ENCODE data around the gene ATF1. TPM values are rescaled to one million over a fixed set of nuclear protein-coding genes. Genes with fewer than 3 reads are reported as not detected.
"Not testable (repeated sequence)": the region's sequence is repeated elsewhere in the genome, so short reads cannot be mapped to it uniquely, and the experiment has no call there.

The ATF1 gene
- total and polyA plus RNA-seq, 4 experiments from 2014 or later = 48.7 to 52.3 (median 51.5) TPM

GRCh38 chr12:50859621-50860310, 95.9 kb downstream of the ATF1 start:
- ChIA-PET POLR2A (ENCODE audit: partially characterized antibody) (no interaction called here), CTCF (ENCODE audit: partially characterized antibody) (interaction anchor here (0.9 to 1.3 kb wide), 2 partner anchors 29 to 34 kb away, joined by 3 to 5 read pairs; no protein-coding TSS in a partner anchor)
- Mint-ChIP-seq H3K36me3 (no peaks in the 10 kb centered on the region), H3K9me3 (peaks cover 0 to 9% (median 2%) of the 10 kb centered on the region in 8 donors), H3K27ac (no peak overlapping the region), H3K4me3 (no peak overlapping the region), H3K4me1 (peaks cover 0 to 2% (median 0%) of the 10 kb centered on the region in 4 donors), H3K27me3 (peaks cover 0 to 3% of the 10 kb centered on the region in 2 donors)
- no peaks in the 10 kb centered on the region for H3K36me3 ChIP-seq (ENCODE audit: insufficient read depth, low read length)
- no peak overlapping the region for H3K27ac ChIP-seq (ENCODE audit: low read depth, low read length)
- DNase-seq = no peak
- H3K4me1 ChIP-seq (ENCODE audit: insufficient read depth, low read length) = no peaks in the 10 kb centered on the region
- no peaks in the 10 kb centered on the region for H3K9me3 ChIP-seq (ENCODE audit: control insufficient read depth in 1 of 2, low read length in 2 of 2)
- H3K27me3 ChIP-seq (ENCODE audit: insufficient read depth, low read length) = no peaks in the 10 kb centered on the region
- intact Hi-C loops (cut with micrococcal nuclease) = no loop called here
- no peak overlapping the region for H3K4me3 ChIP-seq (ENCODE audit: low read length in 2 of 2)

GRCh38 chr12:50862316-50862715, 98.4 kb downstream of the ATF1 start:
- no peak overlapping the region for H3K27ac ChIP-seq (ENCODE audit: low read depth, low read length)
- DNase-seq = no peak
- no peaks in the 10 kb centered on the region for H3K9me3 ChIP-seq (ENCODE audit: control insufficient read depth in 1 of 2, low read length in 2 of 2)
- H3K4me1 Mint-ChIP-seq = peaks cover 0 to 2% (median 0%) of the 10 kb centered on the region in 4 donors
- peaks cover 0 to 15% (median 9%) of the 10 kb centered on the region in 8 donors for H3K9me3 Mint-ChIP-seq
- H3K4me3 Mint-ChIP-seq = no peak overlapping the region
- no peak overlapping the region for H3K4me3 ChIP-seq (ENCODE audit: low read length in 2 of 2)
- no peaks in the 10 kb centered on the region for H3K36me3 ChIP-seq (ENCODE audit: insufficient read depth, low read length)
- peaks cover 2 to 3% of the 10 kb centered on the region in 2 donors for H3K27me3 Mint-ChIP-seq
- no peaks in the 10 kb centered on the region for H3K4me1 ChIP-seq (ENCODE audit: insufficient read depth, low read length)
- H3K27me3 ChIP-seq (ENCODE audit: insufficient read depth, low read length) = no peaks in the 10 kb centered on the region
- H3K27ac Mint-ChIP-seq = no peak overlapping the region
- intact Hi-C loops (cut with micrococcal nuclease) = no loop called here
- POLR2A ChIA-PET (ENCODE audit: partially characterized antibody) = no interaction called here
- H3K36me3 Mint-ChIP-seq = peaks cover 0 to 4% of the 10 kb centered on the region in 2 donors
- CTCF ChIA-PET (ENCODE audit: partially characterized antibody) = interaction anchor here (1.1 kb wide), 1 partner anchor 9 kb away, joined by 3 read pairs; no protein-coding TSS in a partner anchor

DNA sequence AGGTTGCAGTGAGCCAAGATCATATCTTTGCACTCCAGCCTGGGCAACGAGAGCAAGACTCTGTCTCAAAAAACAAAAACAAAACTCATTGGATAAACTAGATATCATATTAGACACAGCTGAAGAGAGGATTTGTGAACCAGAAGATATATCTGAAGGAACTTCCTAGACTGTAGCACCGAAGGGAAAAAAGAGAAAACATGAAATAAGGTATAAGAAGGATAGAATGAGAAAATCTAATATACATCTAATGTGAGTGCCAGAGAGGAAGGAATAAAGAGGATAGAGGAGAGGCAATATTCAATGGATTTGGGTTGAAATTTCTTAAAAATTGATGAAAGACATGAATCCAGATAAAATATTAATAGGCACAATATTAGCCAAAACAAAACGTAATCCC, 101.4 kb downstream of the ATF1 start:
- CTCF ChIA-PET (ENCODE audit: partially characterized antibody) = interaction anchor here (1.3 kb wide), 1 partner anchor 8 kb away, joined by 4 read pairs; no protein-coding TSS in a partner anchor
- H3K27me3 ChIP-seq (ENCODE audit: insufficient read depth, low read length) = no peaks in the 10 kb centered on the region
- H3K36me3 ChIP-seq (ENCODE audit: insufficient read depth, low read length) = no peaks in the 10 kb centered on the region
- intact Hi-C loops (cut with micrococcal nuclease) = no loop called here
- POLR2A ChIA-PET (ENCODE audit: partially characterized antibody) = no interaction called here
- Mint-ChIP-seq H3K4me1 (peaks cover 0 to 3% (median 0%) of the 10 kb centered on the region in 4 donors), H3K27me3 (peaks cover 3 to 6% of the 10 kb centered on the region in 2 donors), H3K4me3 (no peak overlapping the region), H3K36me3 (peaks cover 0 to 4% of the 10 kb centered on the region in 2 donors), H3K27ac (no peak overlapping the region), H3K9me3 (peaks cover 0 to 18% (median 15%) of the 10 kb centered on the region in 8 donors)
- H3K4me3 ChIP-seq (ENCODE audit: low read length in 2 of 2) = no peak overlapping the region
- no peak overlapping the region for H3K27ac ChIP-seq (ENCODE audit: low read depth, low read length)
- no peak for DNase-seq
- H3K9me3 ChIP-seq (ENCODE audit: control insufficient read depth in 1 of 2, low read length in 2 of 2) = no peaks in the 10 kb centered on the region
- no peaks in the 10 kb centered on the region for H3K4me1 ChIP-seq (ENCODE audit: insufficient read depth, low read length)

- H3K4me1 ChIP-seq (ENCODE audit: insufficient read depth, low read length); H3K4me1 Mint-ChIP-seq; intact Hi-C loops (cut with micrococcal nuclease); H3K27ac ChIP-seq (ENCODE audit: low read depth, low read length); POLR2A ChIA-PET (ENCODE audit: partially characterized antibody); H3K4me3 Mint-ChIP-seq; CTCF ChIA-PET (ENCODE audit: partially characterized antibody); DNase-seq; H3K4me3 ChIP-seq (ENCODE audit: low read length in 2 of 2); H3K27me3 ChIP-seq (ENCODE audit: insufficient read depth, low read length); H3K27me3 Mint-ChIP-seq; H3K9me3 ChIP-seq (ENCODE audit: control insufficient read depth in 1 of 2, low read length in 2 of 2); H3K36me3 ChIP-seq (ENCODE audit: insufficient read depth, low read length); H3K36me3 Mint-ChIP-seq: not testable (repeated sequence)
- Mint-ChIP-seq H3K27ac (peak overlapping the region in 2 of 7 donors; percentile 25 to 48), H3K9me3 (peaks cover 0 to 18% (median 15%) of the 10 kb centered on the region in 8 donors)
Observed at GRCh38 chr12:50868881-50869280, 105.0 kb downstream of the ATF1 start.

Other genes with a start within 250 kb of the ATF1 start
- gene TMPRSS12, start 78.8 kb downstream of the ATF1 start, total RNA-seq = not detected
- not detected for gene TMPRSS12, start 78.8 kb downstream of the ATF1 start, polyA plus RNA-seq
- gene HIGD1C, start 188.4 kb downstream of the ATF1 start, total RNA-seq = not detected
- not detected for gene HIGD1C, start 188.4 kb downstream of the ATF1 start, polyA plus RNA-seq

Measured in CD4-positive, alpha-beta memory T cell (primary cell).